Neural cell (in vitro differentiated cells): Measurements from ENCODE around the gene PPARG. TPM values are rescaled to one million over a fixed set of nuclear protein-coding genes. Genes with fewer than 3 reads are reported as not detected.

Experiments used
- H2AFZ ChIP-seq: fragments of 200-600, 300-800 bp; sonication (generic), shearing (Covaris generic); 2 replicates; pipeline ENCODE4 v1.6.0; 2014; ENCODE audit warnings: low read depth, mild to moderate bottlenecking, antibody characterized with exemption, low read length, moderate library complexity
- H3F3A ChIP-seq: fragments of 200-600 bp; shearing (Covaris generic); 2 replicates; pipeline ENCODE4 v1.6.1; 2016; ENCODE audit warnings: mild to moderate bottlenecking, moderate library complexity, mixed read lengths, antibody characterized with exemption, low read length; ENCODE audit not compliant: insufficient read depth, poor library complexity, severe bottlenecking
- H3K27ac ChIP-seq: fragments of 200-600, 300-800 bp; sonication (generic), shearing (Covaris generic); 2 replicates; pipeline ENCODE4 v1.5.1; 2014; ENCODE audit warnings: mild to moderate bottlenecking, low read length, moderate library complexity
- H3K27me3 ChIP-seq: fragments of 300-800, 200-600 bp; sonication (generic), shearing (Covaris generic); 2 replicates; pipeline ENCODE4 v1.6.0; 2014; ENCODE audit warnings: mild to moderate bottlenecking, low read depth, low read length, moderate library complexity; ENCODE audit not compliant: insufficient read depth
- H3K36me3 ChIP-seq: fragments of 300-800, 200-600 bp; sonication (generic), shearing (Covaris generic); 2 replicates; pipeline ENCODE4 v1.5.1; 2014; ENCODE audit warnings: mild to moderate bottlenecking, antibody characterized with exemption, low read length, moderate library complexity; ENCODE audit not compliant: insufficient read depth
- H3K4me2 ChIP-seq: fragments of 300-800, 200-600 bp; sonication (generic), shearing (Covaris generic); 2 replicates; pipeline ENCODE4 v1.6.0; 2014; ENCODE audit warnings: mild to moderate bottlenecking, low read length
- H3K4me3 ChIP-seq: fragments of 300-800, 200-600 bp; sonication (generic), shearing (Covaris generic); 2 replicates; pipeline ENCODE4 v1.5.1; 2014; ENCODE audit warnings: mild to moderate bottlenecking, low read length, moderate library complexity
- H3K79me2 ChIP-seq: fragments of 200-600 bp; shearing (Covaris generic); replicated peaks from 2 replicates; pipeline ENCODE4 v1.6.0; 2014; ENCODE audit warnings: mild to moderate bottlenecking, low read length, moderate library complexity; ENCODE audit not compliant: insufficient read depth
- H3K9ac ChIP-seq: fragments of 300-800, 200-600 bp; sonication (generic), shearing (Covaris generic); 2 replicates; pipeline ENCODE4 v1.6.1; 2016; ENCODE audit warnings: mild to moderate bottlenecking, low read length, mixed read lengths
- H3K9me2 ChIP-seq: fragments of 200-600 bp; shearing (Covaris generic); 2 replicates; pipeline ENCODE4 v1.6.1; 2016; ENCODE audit warnings: mild to moderate bottlenecking, low read length, mixed read lengths; ENCODE audit not compliant: insufficient read depth
- H3K9me3 ChIP-seq: fragments of 200-600, 300-800 bp; sonication (generic), shearing (Covaris generic); 2 replicates; pipeline ENCODE4 v1.6.1; 2016; ENCODE audit warnings: mild to moderate bottlenecking, mixed run types, low read length, moderate library complexity, mixed read lengths
- H4K20me1 ChIP-seq: fragments of 200-600 bp; shearing (Covaris generic); 2 replicates; pipeline ENCODE4 v1.6.1; 2016; ENCODE audit warnings: mild to moderate bottlenecking, mixed run types; ENCODE audit not compliant: insufficient read depth
- EP300 ChIP-seq: fragments of 450-650 bp; conservative IDR thresholded peaks from 2 replicates; pipeline ENCODE4 v1.6.1; 2014; ENCODE audit warnings: antibody characterized with exemption, mild to moderate bottlenecking, moderate library complexity; ENCODE audit not compliant: poor library complexity, severe bottlenecking
- EZH2 ChIP-seq: fragments of 200-600, 300-800 bp; shearing (Covaris generic), sonication (generic); IDR thresholded peaks from 2 replicates; pipeline ENCODE4 v1.6.1; 2014; ENCODE audit warnings: antibody characterized with exemption, low read length, borderline replicate concordance, mild to moderate bottlenecking; ENCODE audit not compliant: insufficient read depth, poor library complexity, severe bottlenecking
- MXI1 ChIP-seq: fragments of 450-650 bp; conservative IDR thresholded peaks from 2 replicates; pipeline ENCODE4 v1.6.1; 2014; ENCODE audit warnings: antibody characterized with exemption, mild to moderate bottlenecking; ENCODE audit not compliant: poor library complexity, severe bottlenecking
- POLR2AphosphoS5 ChIP-seq: IDR thresholded peaks from 2 replicates; pipeline ENCODE4 v1.6.1; 2012
- RAD21 ChIP-seq: fragments of 450-650 bp; conservative IDR thresholded peaks from 2 replicates; pipeline ENCODE4 v1.6.1; 2014; ENCODE audit warnings: antibody characterized with exemption, mild to moderate bottlenecking, moderate library complexity
- SMC3 ChIP-seq: fragments of 450-650 bp; conservative IDR thresholded peaks from 2 replicates; pipeline ENCODE4 v1.6.1; 2014; ENCODE audit warnings: antibody characterized with exemption, mild to moderate bottlenecking, moderate library complexity; ENCODE audit not compliant: poor library complexity
- TAF1 ChIP-seq: IDR thresholded peaks from 2 replicates; pipeline ENCODE4 v1.6.1; 2012; ENCODE audit warnings: low read depth
- polyA plus RNA-seq: library from polyadenylated mRNA; depleted of rRNA; stranded (reverse); fragments of >200 nt; gene quantifications from 2 replicates; pipeline ENCODE4 v1.2.3, GENCODE V29; 2014
- TF ChIP-seq, protein P1 (sequence below): fragments of 450-650 bp; IDR thresholded peaks from 2 replicates; pipeline ENCODE4 v1.5.1; 2014; ENCODE audit warnings: antibody characterized with exemption, mild to moderate bottlenecking, moderate library complexity; ENCODE audit not compliant: poor library complexity, severe bottlenecking
- TF ChIP-seq, protein P2 (sequence below): IDR thresholded peaks from 2 replicates; pipeline ENCODE4 v1.6.1; 2012; ENCODE audit warnings: borderline replicate concordance

Gene PPARG
- polyA plus RNA-seq, 1 donor from 2014 or later = 0.35 TPM

DNA sequence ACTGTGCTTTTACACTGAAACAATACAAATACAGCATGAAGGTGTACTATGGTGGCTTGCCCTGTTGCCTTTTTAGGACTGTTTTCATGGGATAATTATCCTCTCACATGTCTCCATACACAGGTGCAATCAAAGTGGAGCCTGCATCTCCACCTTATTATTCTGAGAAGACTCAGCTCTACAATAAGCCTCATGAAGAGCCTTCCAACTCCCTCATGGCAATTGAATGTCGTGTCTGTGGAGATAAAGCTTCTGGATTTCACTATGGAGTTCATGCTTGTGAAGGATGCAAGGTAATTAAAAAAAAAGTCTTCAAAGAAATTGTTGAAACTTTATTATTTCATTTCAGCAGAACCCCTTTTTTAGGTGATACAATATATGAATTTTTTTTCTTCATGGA, 92.3 kb downstream of the PPARG start:
- no peak overlapping the region for H2AFZ ChIP-seq
- H3F3A ChIP-seq = no peaks in the 10 kb centered on the region
- H3K27me3 ChIP-seq = no peaks in the 10 kb centered on the region
- H3K79me2 ChIP-seq = no peaks in the 10 kb centered on the region
- H3K4me3 ChIP-seq = no peak overlapping the region
- H3K9me2 ChIP-seq = no peaks in the 10 kb centered on the region
- H3K9ac ChIP-seq = no peak overlapping the region
- TF ChIP-seq EP300 = no peak
- TF ChIP-seq POLR2AphosphoS5 = no peak
- TF ChIP-seq, protein P1, sequence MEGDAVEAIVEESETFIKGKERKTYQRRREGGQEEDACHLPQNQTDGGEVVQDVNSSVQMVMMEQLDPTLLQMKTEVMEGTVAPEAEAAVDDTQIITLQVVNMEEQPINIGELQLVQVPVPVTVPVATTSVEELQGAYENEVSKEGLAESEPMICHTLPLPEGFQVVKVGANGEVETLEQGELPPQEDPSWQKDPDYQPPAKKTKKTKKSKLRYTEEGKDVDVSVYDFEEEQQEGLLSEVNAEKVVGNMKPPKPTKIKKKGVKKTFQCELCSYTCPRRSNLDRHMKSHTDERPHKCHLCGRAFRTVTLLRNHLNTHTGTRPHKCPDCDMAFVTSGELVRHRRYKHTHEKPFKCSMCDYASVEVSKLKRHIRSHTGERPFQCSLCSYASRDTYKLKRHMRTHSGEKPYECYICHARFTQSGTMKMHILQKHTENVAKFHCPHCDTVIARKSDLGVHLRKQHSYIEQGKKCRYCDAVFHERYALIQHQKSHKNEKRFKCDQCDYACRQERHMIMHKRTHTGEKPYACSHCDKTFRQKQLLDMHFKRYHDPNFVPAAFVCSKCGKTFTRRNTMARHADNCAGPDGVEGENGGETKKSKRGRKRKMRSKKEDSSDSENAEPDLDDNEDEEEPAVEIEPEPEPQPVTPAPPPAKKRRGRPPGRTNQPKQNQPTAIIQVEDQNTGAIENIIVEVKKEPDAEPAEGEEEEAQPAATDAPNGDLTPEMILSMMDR = no peak
- TF ChIP-seq, protein P2, sequence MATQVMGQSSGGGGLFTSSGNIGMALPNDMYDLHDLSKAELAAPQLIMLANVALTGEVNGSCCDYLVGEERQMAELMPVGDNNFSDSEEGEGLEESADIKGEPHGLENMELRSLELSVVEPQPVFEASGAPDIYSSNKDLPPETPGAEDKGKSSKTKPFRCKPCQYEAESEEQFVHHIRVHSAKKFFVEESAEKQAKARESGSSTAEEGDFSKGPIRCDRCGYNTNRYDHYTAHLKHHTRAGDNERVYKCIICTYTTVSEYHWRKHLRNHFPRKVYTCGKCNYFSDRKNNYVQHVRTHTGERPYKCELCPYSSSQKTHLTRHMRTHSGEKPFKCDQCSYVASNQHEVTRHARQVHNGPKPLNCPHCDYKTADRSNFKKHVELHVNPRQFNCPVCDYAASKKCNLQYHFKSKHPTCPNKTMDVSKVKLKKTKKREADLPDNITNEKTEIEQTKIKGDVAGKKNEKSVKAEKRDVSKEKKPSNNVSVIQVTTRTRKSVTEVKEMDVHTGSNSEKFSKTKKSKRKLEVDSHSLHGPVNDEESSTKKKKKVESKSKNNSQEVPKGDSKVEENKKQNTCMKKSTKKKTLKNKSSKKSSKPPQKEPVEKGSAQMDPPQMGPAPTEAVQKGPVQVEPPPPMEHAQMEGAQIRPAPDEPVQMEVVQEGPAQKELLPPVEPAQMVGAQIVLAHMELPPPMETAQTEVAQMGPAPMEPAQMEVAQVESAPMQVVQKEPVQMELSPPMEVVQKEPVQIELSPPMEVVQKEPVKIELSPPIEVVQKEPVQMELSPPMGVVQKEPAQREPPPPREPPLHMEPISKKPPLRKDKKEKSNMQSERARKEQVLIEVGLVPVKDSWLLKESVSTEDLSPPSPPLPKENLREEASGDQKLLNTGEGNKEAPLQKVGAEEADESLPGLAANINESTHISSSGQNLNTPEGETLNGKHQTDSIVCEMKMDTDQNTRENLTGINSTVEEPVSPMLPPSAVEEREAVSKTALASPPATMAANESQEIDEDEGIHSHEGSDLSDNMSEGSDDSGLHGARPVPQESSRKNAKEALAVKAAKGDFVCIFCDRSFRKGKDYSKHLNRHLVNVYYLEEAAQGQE = no peak
- no peak for TF ChIP-seq MXI1
- no peak for TF ChIP-seq EZH2
- no peak for TF ChIP-seq TAF1
- no peak for TF ChIP-seq RAD21
- TF ChIP-seq SMC3 = no peak
- H3K9me3 ChIP-seq = no peaks in the 10 kb centered on the region
- no peaks in the 10 kb centered on the region for H4K20me1 ChIP-seq
- H3K27ac ChIP-seq = no peak overlapping the region
- no peaks in the 10 kb centered on the region for H3K36me3 ChIP-seq
- H3K4me2 ChIP-seq = no peak overlapping the region

DNA sequence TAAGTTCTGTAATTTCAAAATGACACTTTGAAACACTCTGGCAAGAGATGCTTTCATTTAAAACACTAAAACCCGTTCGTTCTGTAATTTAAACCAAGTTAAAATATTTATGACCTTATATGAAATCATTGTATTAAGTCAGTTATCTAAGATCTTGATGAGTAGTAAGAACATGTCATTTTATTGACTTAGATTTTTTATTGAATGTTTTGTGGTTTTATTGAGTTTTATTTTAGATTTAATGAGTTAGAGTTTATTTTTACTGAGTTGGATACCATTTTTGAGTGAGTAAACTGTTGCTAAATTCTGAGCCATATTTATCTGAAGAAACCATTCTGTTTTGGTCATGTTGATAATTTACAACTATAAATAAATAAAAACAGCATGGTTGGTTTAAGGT, 94.3 kb downstream of the PPARG start:
- Histone ChIP-seq H3F3A (no peaks in the 10 kb centered on the region), H4K20me1 (no peaks in the 10 kb centered on the region), H3K9me2 (no peaks in the 10 kb centered on the region), H3K27me3 (no peaks in the 10 kb centered on the region), H3K4me3 (no peak overlapping the region), H3K4me2 (no peak overlapping the region), H2AFZ (no peak overlapping the region), H3K9me3 (no peaks in the 10 kb centered on the region), H3K27ac (no peak overlapping the region), H3K9ac (no peak overlapping the region), H3K79me2 (no peaks in the 10 kb centered on the region), H3K36me3 (no peaks in the 10 kb centered on the region)
- no peak for TF ChIP-seq SMC3
- TF ChIP-seq POLR2AphosphoS5 = no peak
- no peak for TF ChIP-seq TAF1
- TF ChIP-seq, protein P2 = no peak
- TF ChIP-seq, protein P1 = no peak
- TF ChIP-seq EP300 = no peak
- TF ChIP-seq EZH2 = no peak
- TF ChIP-seq MXI1 = no peak
- no peak for TF ChIP-seq RAD21
